HG02970 (cell line): ENCODE measurements around the gene TMBIM4.

Experiments
- ATAC-seq: cut with Tn5 transposase; IDR thresholded peaks from one replicate; pipeline ENCODE4 v1.9.1; 2021; ENCODE audit warnings: mild to moderate bottlenecking, moderate library complexity, moderate number of reproducible peaks; ENCODE audit not compliant: unreplicated experiment, low FRiP score

TMBIM4 gene

GRCh38 chr12:66109056-66109455 is 60.7 kb downstream of the TMBIM4 start:
- no peak for ATAC-seq

- no peak for ATAC-seq
These were observed 61.4 kb downstream of the TMBIM4 start for GRCh38 chr12:66108386-66108785.

DNA sequence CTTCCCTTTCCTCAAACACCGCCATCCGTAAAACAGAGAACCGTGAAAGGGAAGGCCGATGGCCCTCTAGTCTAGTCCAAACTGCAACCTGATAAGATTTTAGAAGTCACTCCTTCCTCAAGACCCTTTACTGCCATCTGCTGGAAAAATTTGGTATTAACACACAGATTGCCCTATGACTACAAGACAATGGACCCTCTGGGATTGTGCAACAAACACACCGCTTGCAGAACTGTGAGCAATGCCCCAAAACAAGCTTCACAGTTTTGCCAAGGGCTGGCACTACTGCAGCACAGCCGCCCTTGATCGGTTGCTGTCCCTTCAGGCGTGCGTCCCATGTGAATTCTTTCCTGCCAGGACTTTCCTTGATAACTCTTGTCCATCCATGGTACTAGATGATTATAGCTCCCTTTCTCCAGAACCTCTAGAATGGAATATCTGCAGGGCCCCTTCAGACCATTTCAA is 62.3 kb downstream of the TMBIM4 start:
- peak; percentile 83 for ATAC-seq

- no peak for ATAC-seq
These were observed 66.5 kb downstream of the TMBIM4 start for GRCh38 chr12:66103016-66103913.

GRCh38 chr12:66092559-66093269 is 77.1 kb downstream of the TMBIM4 start:
- ATAC-seq, result no peak

- ATAC-seq, result no peak
These were observed 79.6 kb downstream of the TMBIM4 start for GRCh38 chr12:66090157-66090556.

GRCh38 chr12:66087365-66087943 is 82.3 kb downstream of the TMBIM4 start:
- no peak for ATAC-seq

DNA sequence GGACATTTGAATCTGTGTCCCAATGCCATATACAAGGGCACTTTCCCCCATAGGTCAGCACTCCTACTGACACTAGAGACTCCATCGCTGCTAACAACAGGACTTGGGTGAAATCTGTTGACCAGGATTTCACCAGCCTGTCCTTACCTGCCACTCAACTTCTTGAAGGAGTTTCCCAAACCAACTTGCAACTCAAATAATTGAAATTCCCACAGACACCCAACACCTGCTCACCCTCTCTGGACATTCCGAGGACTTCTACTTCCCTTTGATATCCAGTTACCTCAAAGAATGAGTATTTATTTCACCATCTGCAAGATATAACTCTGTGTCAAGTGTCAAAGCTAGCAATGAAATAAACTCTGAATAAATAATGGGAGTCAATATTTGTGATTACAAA is 83.8 kb downstream of the TMBIM4 start:
- ATAC-seq, result no peak
